Calu3 (cell line): ENCODE results near the gene DOK7. TPM values are rescaled to one million over a fixed set of nuclear protein-coding genes. Genes with fewer than 3 reads are reported as not detected.

ENCODE experiments used
- BruUV-seq: library from RNA; stranded (reverse); fragments of 400-500 nt; replicated peaks from 2 replicates; lab custom pipeline; 2021; lab: Mats Ljungman, UMichigan
- CTCF ChIA-PET: fragments of 300-600 bp; sonication (Branson Sonifier 250); formaldehyde crosslinking; loops from one replicate; lab custom pipeline; 2022; ENCODE audit warnings: antibody characterized with exemption; lab: Charles Lee
- DNase-seq: peaks from one replicate; pipeline ENCODE4 v3.0.0; 2022
- H3K27ac Mint-ChIP-seq: one replicate; pipeline ENCODE4 v1.8.0; 2022; ENCODE audit warnings: mixed read lengths; ENCODE audit not compliant: unreplicated experiment
- H3K27me3 Mint-ChIP-seq: one replicate; pipeline ENCODE4 v1.8.0; 2022; ENCODE audit warnings: mixed read lengths; ENCODE audit not compliant: unreplicated experiment
- H3K36me3 Mint-ChIP-seq: one replicate; pipeline ENCODE4 v1.8.0; 2022; ENCODE audit warnings: mild to moderate bottlenecking, moderate library complexity, mixed read lengths; ENCODE audit not compliant: insufficient read depth, unreplicated experiment
- H3K4me1 Mint-ChIP-seq: one replicate; pipeline ENCODE4 v1.8.0; 2022; ENCODE audit warnings: mild to moderate bottlenecking, low read depth, mixed read lengths; ENCODE audit not compliant: unreplicated experiment
- H3K4me3 Mint-ChIP-seq: one replicate; pipeline ENCODE4 v1.8.0; 2022; ENCODE audit warnings: mild to moderate bottlenecking, low read depth, moderate library complexity, mixed read lengths; ENCODE audit not compliant: unreplicated experiment
- H3K9me3 Mint-ChIP-seq: one replicate; pipeline ENCODE4 v1.8.0; 2022; ENCODE audit warnings: low read depth, mixed read lengths; ENCODE audit not compliant: unreplicated experiment
- intact Hi-C: fragments of 100-400 bp; cut with micrococcal nuclease; formaldehyde crosslinking; loops from one replicate; pipeline ENCODE4 v1.10.0; 2022; ENCODE audit not compliant: unreplicated experiment
- total RNA-seq: library from RNA; stranded (reverse); gene quantifications from 2 replicates; pipeline ENCODE4 v1.2.3, GENCODE V29; 2022
- TF ChIP-seq, protein P1 (sequence below): fragments of 200-600 bp; IDR thresholded peaks from one replicate; pipeline ENCODE4 v1.8.0; 2022; ENCODE audit warnings: antibody characterized with exemption; ENCODE audit not compliant: unreplicated experiment

Gene DOK7
- total RNA-seq, 1 experiment from 2014 or later: 2.7 TPM

DNA sequence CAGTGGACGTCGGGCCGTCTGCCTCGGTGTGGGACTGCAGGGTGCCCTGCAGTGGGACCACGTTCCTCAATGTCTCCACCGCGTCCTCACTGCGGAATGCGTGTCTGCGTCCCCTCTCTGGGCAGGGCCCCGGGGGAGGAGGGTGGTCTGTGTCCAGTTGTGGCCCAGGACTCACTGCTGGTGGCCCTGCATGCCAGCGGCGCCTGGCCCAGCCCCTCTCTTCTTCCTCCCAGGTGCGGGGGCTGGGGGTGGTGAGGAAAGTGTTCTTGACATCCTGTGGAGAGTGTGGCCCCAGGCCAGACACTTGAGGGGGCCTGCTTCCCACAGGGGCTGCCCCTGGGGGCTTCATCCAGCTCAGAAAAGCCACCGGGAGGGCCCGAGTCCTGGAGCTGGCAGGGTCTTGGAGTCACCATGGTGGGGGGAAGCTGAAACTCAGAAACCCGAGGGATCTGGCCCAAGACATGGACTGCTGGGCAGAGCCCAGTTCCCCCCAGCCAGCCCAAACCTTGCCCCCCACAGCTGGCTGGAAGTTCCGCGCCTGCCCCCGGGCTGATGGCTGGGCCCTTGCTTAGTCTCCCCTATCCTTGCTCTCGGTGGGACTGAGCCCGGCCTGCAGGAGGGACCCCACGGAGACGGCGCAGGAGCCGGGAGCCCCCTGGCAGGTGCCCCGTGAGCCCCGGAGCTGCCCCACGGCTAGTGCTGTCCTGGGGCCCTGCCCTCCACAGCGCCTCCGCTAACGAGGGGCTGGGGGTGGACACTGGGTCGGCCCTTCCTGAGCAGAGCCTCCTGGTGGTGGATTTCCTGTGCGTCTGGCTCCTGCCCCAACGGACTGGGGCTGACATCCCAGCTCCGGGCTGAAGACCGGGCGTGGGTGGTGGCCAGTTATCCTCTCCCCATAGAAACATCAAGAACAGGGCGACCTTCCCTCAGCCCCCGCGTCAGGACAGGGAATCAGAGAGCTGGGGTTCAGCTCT, 2.9 kb downstream of the DOK7 start:
- Mint-ChIP-seq H3K4me3 (no peak overlapping the region), H3K27ac (no peak overlapping the region), H3K36me3 (peaks cover 8% of the 10 kb centered on the region), H3K27me3 (no peaks in the 10 kb centered on the region), H3K9me3 (no peaks in the 10 kb centered on the region), H3K4me1 (peaks cover 9% of the 10 kb centered on the region)
- BruUV-seq: no TSS peak
- no peak for DNase-seq
- TF ChIP-seq, protein P1, sequence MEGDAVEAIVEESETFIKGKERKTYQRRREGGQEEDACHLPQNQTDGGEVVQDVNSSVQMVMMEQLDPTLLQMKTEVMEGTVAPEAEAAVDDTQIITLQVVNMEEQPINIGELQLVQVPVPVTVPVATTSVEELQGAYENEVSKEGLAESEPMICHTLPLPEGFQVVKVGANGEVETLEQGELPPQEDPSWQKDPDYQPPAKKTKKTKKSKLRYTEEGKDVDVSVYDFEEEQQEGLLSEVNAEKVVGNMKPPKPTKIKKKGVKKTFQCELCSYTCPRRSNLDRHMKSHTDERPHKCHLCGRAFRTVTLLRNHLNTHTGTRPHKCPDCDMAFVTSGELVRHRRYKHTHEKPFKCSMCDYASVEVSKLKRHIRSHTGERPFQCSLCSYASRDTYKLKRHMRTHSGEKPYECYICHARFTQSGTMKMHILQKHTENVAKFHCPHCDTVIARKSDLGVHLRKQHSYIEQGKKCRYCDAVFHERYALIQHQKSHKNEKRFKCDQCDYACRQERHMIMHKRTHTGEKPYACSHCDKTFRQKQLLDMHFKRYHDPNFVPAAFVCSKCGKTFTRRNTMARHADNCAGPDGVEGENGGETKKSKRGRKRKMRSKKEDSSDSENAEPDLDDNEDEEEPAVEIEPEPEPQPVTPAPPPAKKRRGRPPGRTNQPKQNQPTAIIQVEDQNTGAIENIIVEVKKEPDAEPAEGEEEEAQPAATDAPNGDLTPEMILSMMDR: no peak
- intact Hi-C loops: no loop called here
- CTCF ChIA-PET: no interaction called here

DNA sequence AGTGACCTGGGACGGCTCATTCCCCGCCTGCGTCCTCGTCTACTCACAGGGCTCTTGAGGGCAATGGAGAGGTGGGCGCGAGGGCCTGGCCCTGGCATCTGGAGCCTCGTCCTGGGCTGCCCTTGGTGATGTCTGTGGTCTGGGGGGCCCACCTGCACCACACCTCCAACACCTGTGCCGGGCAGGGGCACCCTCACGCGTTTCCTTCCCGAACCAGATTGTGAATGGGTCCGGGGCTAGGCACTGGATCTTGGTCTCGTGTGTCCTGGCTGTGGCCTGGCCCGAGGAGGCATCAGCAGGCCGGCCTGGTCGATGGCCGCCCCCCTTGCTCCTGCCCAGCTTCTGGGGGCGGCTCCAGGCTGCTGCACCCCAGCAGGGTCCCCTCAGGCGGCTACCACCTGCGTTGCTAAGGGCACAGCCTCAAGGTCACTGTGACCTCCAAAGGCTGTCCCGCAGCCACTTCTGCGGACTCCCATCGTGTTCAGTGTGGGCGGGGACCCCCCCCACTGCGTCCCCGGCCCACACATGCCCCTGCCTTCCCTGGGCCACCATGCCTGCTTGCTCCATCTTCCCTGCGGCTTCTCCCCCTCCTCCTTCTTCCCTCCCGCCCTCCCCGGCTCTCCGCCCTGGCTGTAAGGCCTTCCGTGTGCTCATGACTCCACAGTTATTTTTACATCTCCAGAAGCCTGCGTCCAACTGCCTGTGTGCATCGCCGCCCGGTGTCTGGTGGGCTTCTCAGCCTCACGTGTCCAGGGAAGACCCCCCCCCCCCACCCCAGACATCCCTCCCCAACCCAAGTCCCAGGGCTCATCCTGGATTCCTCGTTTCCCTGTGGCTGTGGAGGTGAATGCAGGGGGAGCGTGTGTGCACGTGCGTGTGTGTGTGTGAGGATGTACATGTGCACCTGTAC, 3.8 kb downstream of the DOK7 start:
- intact Hi-C loops: no loop called here
- BruUV-seq: no TSS peak
- H3K27me3 Mint-ChIP-seq: no peaks in the 10 kb centered on the region
- H3K27ac Mint-ChIP-seq: no peak overlapping the region
- H3K4me3 Mint-ChIP-seq: no peak overlapping the region
- TF ChIP-seq, protein P1: no peak
- no peaks in the 10 kb centered on the region for H3K9me3 Mint-ChIP-seq
- peaks cover 8% of the 10 kb centered on the region for H3K36me3 Mint-ChIP-seq
- CTCF ChIA-PET: no interaction called here
- DNase-seq: no peak
- peaks cover 9% of the 10 kb centered on the region for H3K4me1 Mint-ChIP-seq

DNA sequence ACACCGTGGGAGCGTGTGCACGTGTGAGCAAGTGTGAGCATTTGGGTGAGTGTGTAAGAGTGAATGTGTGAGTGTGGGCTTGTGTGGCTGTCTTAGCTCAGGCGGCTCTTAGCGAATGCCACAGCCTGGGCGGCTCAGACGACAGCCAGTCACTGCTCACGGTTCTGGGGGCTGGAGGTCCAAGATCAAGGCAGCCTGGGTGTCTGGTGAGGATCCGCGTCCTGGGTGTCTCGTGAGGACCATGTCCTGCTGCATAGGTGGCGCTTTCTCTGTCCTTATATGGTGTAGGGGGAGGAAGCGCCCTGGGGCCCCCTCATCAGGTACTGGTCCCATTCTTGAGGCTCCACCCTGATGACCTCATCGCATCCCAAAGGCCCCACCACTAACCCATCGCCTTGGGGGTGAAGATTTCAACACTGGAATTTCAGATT, 4.5 kb downstream of the DOK7 start:
- no peak overlapping the region for H3K27ac Mint-ChIP-seq
- H3K4me3 Mint-ChIP-seq: no peak overlapping the region
- TF ChIP-seq, protein P1: no peak
- intact Hi-C loops: no loop called here
- peaks cover 9% of the 10 kb centered on the region for H3K4me1 Mint-ChIP-seq
- H3K9me3 Mint-ChIP-seq: no peaks in the 10 kb centered on the region
- CTCF ChIA-PET: no interaction called here
- H3K36me3 Mint-ChIP-seq: peaks cover 1% of the 10 kb centered on the region
- no peaks in the 10 kb centered on the region for H3K27me3 Mint-ChIP-seq
- DNase-seq: no peak
- BruUV-seq: no TSS peak

DNA sequence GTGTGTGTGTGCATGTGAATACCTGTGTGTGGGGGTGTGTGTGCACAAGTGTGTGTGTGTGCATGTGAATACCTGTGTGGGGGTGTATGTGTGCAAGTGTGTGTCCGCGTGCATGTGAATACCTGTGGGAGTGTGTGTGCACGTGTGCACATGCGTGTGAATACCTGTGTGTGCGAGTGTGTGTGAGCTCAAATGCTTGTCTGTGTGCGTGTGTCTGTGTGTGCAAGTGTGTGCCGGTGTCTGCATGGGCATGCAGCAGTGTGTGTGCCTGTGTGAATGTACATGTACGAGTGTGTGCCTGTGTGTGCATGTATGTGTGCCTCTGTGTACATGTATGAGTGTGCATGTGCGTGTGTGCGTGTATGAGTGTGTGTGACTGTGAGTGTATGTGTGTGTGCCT, 5.0 kb downstream of the DOK7 start:
- TF ChIP-seq, protein P1: no peak
- H3K27ac Mint-ChIP-seq: no peak overlapping the region
- CTCF ChIA-PET: no interaction called here
- BruUV-seq: no TSS peak
- H3K9me3 Mint-ChIP-seq: no peaks in the 10 kb centered on the region
- H3K27me3 Mint-ChIP-seq: no peaks in the 10 kb centered on the region
- no peaks in the 10 kb centered on the region for H3K36me3 Mint-ChIP-seq
- intact Hi-C loops: no loop called here
- H3K4me1 Mint-ChIP-seq: peaks cover 9% of the 10 kb centered on the region
- DNase-seq: no peak
- no peak overlapping the region for H3K4me3 Mint-ChIP-seq
